HCT116 (cell line): ENCODE results near the gene OPN4. TPM values are rescaled to one million over a fixed set of nuclear protein-coding genes. Genes with fewer than 3 reads are reported as not detected.

ENCODE experiments used
- ATAC-seq: fragments of 200-7000 bp; cut with Tn5 transposase; 2 replicates; pipeline ENCODE4 v1.9.1; 2020; ENCODE audit warnings: mild to moderate bottlenecking, moderate library complexity
- BruUV-seq: library from RNA; stranded (reverse); fragments of 400-500 nt; replicated peaks from 2 replicates; lab custom pipeline; 2021; lab: Mats Ljungman, UMichigan
- CTCF ChIA-PET: fragments of 300-600 bp; sonication (Branson Sonifier 250); formaldehyde crosslinking; loops from one replicate; lab custom pipeline; 2021; ENCODE audit warnings: antibody characterized with exemption; lab: Charles Lee
- POLR2A ChIA-PET: fragments of 300-600, 350-600 bp; sonication (Branson Sonifier 250); formaldehyde crosslinking; loops from one replicate; lab custom pipeline; 2021; ENCODE audit warnings: antibody characterized with exemption; lab: Charles Lee
- RAD21 ChIA-PET, 2 experiments: fragments of 300-600 bp; sonication (Branson Sonifier 250); formaldehyde crosslinking; loops; one replicate each; lab custom pipeline; 2023; ENCODE audit warnings: low total read pairs in 2 of 2; ENCODE audit not compliant: uncharacterized antibody in 2 of 2, unreplicated experiment in 2 of 2, low non-redundant PET in 1 of 2; lab: Charles Lee
- DNase-seq: peaks from one replicate; pipeline ENCODE4 v3.0.0-alpha.2; 2010; ENCODE audit warnings: low read depth, low spot score
- H2AFZ ChIP-seq: fragments of 200-600 bp; shearing (Covaris generic), sonication (generic); 2 replicates; pipeline ENCODE4 v1.6.1; 2017; ENCODE audit warnings: low read depth, mixed run types, mixed read lengths, antibody characterized with exemption, low read length; ENCODE audit not compliant: poor library complexity, severe bottlenecking
- H3K27ac ChIP-seq: 2 replicates; pipeline ENCODE4 v1.5.1; 2012; ENCODE audit warnings: low read depth, low read length
- H3K27me3 ChIP-seq: fragments of 200-600 bp; sonication (generic); 2 replicates; pipeline ENCODE4 v1.6.1; 2016; ENCODE audit warnings: mixed run types, low read length, mixed read lengths; ENCODE audit not compliant: insufficient read depth
- H3K36me3 ChIP-seq, 2 experiments: fragments of 200-500 bp in 1 of 2; fragments of 200-600 bp in 1 of 2; sonication (Bioruptor generic) in 1 of 2; sonication (generic) in 1 of 2; 2 replicates each; pipeline versions ENCODE4 v1.5.1 to v1.6.1; 2014 to 2016; ENCODE audit warnings: low read length in 2 of 2, inconsistent platforms in 1 of 2, mixed read lengths in 1 of 2, mixed run types in 1 of 2; ENCODE audit not compliant: insufficient read depth in 2 of 2, control insufficient read depth in 1 of 2
- H3K4me1 ChIP-seq, 2 experiments: fragments of 200-600 bp in 1 of 2; sonication (generic) in 1 of 2; 2 replicates each; pipeline versions ENCODE4 v1.5.1 to v1.6.1; 2012 to 2017; ENCODE audit warnings: low read length in 2 of 2, inconsistent platforms in 1 of 2, mild to moderate bottlenecking in 1 of 2, mixed read lengths in 1 of 2, mixed run types in 1 of 2, moderate library complexity in 1 of 2; ENCODE audit not compliant: insufficient read depth in 2 of 2, control insufficient read depth in 1 of 2
- H3K4me2 ChIP-seq: fragments of 200-600 bp; sonication (generic); 2 replicates; pipeline ENCODE4 v1.6.1; 2017; ENCODE audit warnings: mixed run types, low read length, mixed read lengths
- H3K4me3 ChIP-seq, 2 experiments: fragments of 200-600 bp in 1 of 2; sonication (generic) in 1 of 2; replicated peaks in 1 of 2; 2 replicates each; pipeline ENCODE4 v1.5.1; 2011 to 2016; ENCODE audit warnings: low read length in 2 of 2, control low read depth in 1 of 2, low read depth in 1 of 2, mild to moderate bottlenecking in 1 of 2, mixed read lengths in 1 of 2, mixed run types in 1 of 2
- H3K79me2 ChIP-seq: fragments of 200-600 bp; sonication (generic); 2 replicates; pipeline ENCODE4 v1.6.1; 2017; ENCODE audit warnings: mild to moderate bottlenecking, mixed run types, low read length, moderate library complexity, mixed read lengths; ENCODE audit not compliant: insufficient read depth
- H3K9ac ChIP-seq: fragments of 200-600 bp; sonication (generic); 2 replicates; pipeline ENCODE4 v1.6.1; 2016; ENCODE audit warnings: low read length, mixed read lengths
- H3K9me2 ChIP-seq: fragments of 200-600 bp; sonication (generic), shearing (Covaris generic); 2 replicates; pipeline ENCODE4 v1.6.1; 2017; ENCODE audit warnings: mixed run types, mild to moderate bottlenecking, moderate library complexity; ENCODE audit not compliant: insufficient read depth
- H3K9me3 ChIP-seq, 2 experiments: fragments of 200-500 bp in 1 of 2; fragments of 200-600 bp in 1 of 2; sonication (Bioruptor generic) in 1 of 2; sonication (generic) in 1 of 2; 2 replicates each; pipeline ENCODE4 v1.6.1; 2014 to 2017; ENCODE audit warnings: low read length in 2 of 2, mixed read lengths in 2 of 2, inconsistent platforms in 1 of 2, low read depth in 1 of 2, mild to moderate bottlenecking in 1 of 2, mixed run types in 1 of 2, moderate library complexity in 1 of 2; ENCODE audit not compliant: control insufficient read depth in 1 of 2, insufficient read depth in 1 of 2
- H4K20me1 ChIP-seq: fragments of 200-600 bp; sonication (generic), shearing (Covaris generic); 2 replicates; pipeline ENCODE4 v1.6.1; 2017; ENCODE audit warnings: mixed run types, mild to moderate bottlenecking, moderate library complexity; ENCODE audit not compliant: insufficient read depth
- EGR1 ChIP-seq: IDR thresholded peaks from 2 replicates; pipeline ENCODE4 v1.6.1; 2012; ENCODE audit warnings: low read depth
- EZH2phosphoT487 ChIP-seq: fragments of 200-600 bp; IDR thresholded peaks from 2 replicates; pipeline ENCODE4 v1.6.1; 2018; ENCODE audit warnings: antibody characterized with exemption, borderline replicate concordance
- FOSL1 ChIP-seq: IDR thresholded peaks from 2 replicates; pipeline ENCODE4 v1.6.1; 2012; ENCODE audit warnings: low read depth
- JUND ChIP-seq: IDR thresholded peaks from 2 replicates; pipeline ENCODE4 v1.6.1; 2012
- SRF ChIP-seq: IDR thresholded peaks from 2 replicates; pipeline ENCODE4 v1.6.1; 2012; ENCODE audit warnings: low read depth
- YY1 ChIP-seq: IDR thresholded peaks from 2 replicates; pipeline ENCODE4 v1.6.1; 2011; ENCODE audit warnings: low read length, low read depth, moderate library complexity, mild to moderate bottlenecking; ENCODE audit not compliant: insufficient replicate concordance; ENCODE audit errors: extremely low read depth
- ZFX ChIP-seq: fragments of 450-650 bp; IDR thresholded peaks from 2 replicates; pipeline ENCODE4 v1.6.1; 2017
- ZNF274 ChIP-seq: fragments of 200-500 bp; sonication (Bioruptor generic); IDR thresholded peaks from 2 replicates; pipeline ENCODE4 v1.6.1; 2014; ENCODE audit warnings: mild to moderate bottlenecking, low read depth, low read length, inconsistent platforms
- intact Hi-C: fragments of 100-400 bp; cut with micrococcal nuclease; formaldehyde crosslinking; loops from 2 replicates; pipeline ENCODE4 v1.10.0; 2022
- total RNA-seq: library from RNA; stranded (reverse); gene quantifications from one replicate; pipeline ENCODE4 v1.2.1, GENCODE V29; 2021; ENCODE audit not compliant: unreplicated experiment
- TF ChIP-seq, protein P1 (sequence below): IDR thresholded peaks from 2 replicates; pipeline ENCODE4 v1.6.1; 2011; ENCODE audit warnings: mild to moderate bottlenecking, low read length, moderate library complexity; ENCODE audit not compliant: insufficient replicate concordance; ENCODE audit errors: extremely low read depth
- TF ChIP-seq, protein P2 (sequence below): IDR thresholded peaks from 2 replicates; pipeline ENCODE4 v1.6.1; 2012

OPN4 gene
- total RNA-seq, 1 experiment from 2014 or later = not detected

DNA sequence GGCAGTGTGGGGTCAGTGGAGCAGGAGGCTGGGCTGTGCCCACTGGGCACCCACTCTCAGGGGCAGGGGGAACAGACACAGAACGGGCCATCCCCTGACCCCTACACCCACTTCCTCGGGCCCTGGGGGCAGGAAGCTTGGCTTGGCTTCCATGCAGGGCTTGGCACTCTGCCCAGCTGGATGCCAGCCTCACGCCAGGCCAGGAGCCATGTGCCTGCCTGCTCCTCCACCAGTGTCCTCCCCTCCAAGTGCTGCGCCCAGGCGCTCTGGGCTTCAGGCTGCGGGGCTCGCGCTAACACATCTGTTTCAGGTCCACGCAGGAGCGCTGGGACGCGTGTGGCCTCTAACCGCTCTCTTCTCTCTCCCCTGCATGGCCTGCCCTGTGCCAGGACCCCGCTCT, 26.7 kb downstream of the OPN4 start:
- Histone ChIP-seq H3K9me3 (no peaks in the 10 kb centered on the region), H2AFZ (no peak overlapping the region), H3K9ac (no peak overlapping the region), H3K4me2 (no peak overlapping the region), H3K27ac (no peak overlapping the region), H3K9me2 (no peaks in the 10 kb centered on the region), H4K20me1 (no peaks in the 10 kb centered on the region), H3K36me3 (no peaks in the 10 kb centered on the region), H3K4me3 (no peak overlapping the region), H3K27me3 (no peaks in the 10 kb centered on the region), H3K4me1 (no peaks in the 10 kb centered on the region), H3K79me2 (no peaks in the 10 kb centered on the region)
- no peak for TF ChIP-seq EZH2phosphoT487
- TF ChIP-seq YY1 = no peak
- TF ChIP-seq JUND = no peak
- no peak for TF ChIP-seq ZNF274
- ATAC-seq (no peak), DNase-seq (no peak)
- POLR2A ChIA-PET = no interaction called here
- RAD21 ChIA-PET = no interaction called here
- intact Hi-C loops = loop anchor here (5.0 kb wide), 2 partner anchors 159 to 284 kb away; partner anchors contain the start of gene WAPL
- BruUV-seq = no TSS peak
- CTCF ChIA-PET = no interaction called here

DNA sequence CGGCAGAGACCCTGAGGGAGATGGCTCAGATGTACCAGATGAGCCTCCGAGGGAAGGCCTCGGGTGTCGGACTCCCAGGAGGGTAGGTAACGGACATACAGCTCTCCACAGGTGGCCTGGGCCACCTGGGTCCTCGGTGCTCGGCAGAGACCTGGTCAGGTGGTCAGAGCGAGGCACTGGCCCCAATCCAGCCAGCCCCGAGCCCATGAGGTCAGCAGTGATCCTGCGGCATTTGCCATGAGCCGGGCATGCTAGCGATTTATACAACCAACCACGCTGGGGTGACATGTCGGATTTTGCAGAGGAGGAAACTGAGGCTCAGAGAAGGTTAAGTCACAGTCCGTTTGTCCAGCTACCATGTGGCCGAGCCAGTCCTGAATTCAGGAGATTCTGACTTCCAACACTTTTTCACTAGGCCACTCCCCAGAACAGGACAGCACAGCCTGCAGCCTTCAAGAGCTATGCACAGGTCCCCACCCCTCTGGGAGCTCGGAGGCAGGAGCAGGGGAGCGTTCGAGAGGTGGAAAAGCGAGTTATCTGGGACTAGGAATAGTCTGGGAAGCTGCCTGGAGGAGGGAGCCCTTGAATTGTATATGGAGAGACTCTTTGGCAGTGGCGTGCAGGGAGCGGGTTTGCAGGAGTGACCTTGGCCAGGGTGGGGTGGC, 27.5 kb downstream of the OPN4 start:
- no peaks in the 10 kb centered on the region for H3K4me1 ChIP-seq
- no peaks in the 10 kb centered on the region for H3K9me3 ChIP-seq
- no peaks in the 10 kb centered on the region for H3K79me2 ChIP-seq
- H2AFZ ChIP-seq = no peak overlapping the region
- no TSS peak for BruUV-seq
- intact Hi-C loops = loop anchor here (5.0 kb wide), 2 partner anchors 160 to 285 kb away; partner anchors contain the start of gene WAPL
- H3K9me2 ChIP-seq = no peaks in the 10 kb centered on the region
- TF ChIP-seq, protein P1, sequence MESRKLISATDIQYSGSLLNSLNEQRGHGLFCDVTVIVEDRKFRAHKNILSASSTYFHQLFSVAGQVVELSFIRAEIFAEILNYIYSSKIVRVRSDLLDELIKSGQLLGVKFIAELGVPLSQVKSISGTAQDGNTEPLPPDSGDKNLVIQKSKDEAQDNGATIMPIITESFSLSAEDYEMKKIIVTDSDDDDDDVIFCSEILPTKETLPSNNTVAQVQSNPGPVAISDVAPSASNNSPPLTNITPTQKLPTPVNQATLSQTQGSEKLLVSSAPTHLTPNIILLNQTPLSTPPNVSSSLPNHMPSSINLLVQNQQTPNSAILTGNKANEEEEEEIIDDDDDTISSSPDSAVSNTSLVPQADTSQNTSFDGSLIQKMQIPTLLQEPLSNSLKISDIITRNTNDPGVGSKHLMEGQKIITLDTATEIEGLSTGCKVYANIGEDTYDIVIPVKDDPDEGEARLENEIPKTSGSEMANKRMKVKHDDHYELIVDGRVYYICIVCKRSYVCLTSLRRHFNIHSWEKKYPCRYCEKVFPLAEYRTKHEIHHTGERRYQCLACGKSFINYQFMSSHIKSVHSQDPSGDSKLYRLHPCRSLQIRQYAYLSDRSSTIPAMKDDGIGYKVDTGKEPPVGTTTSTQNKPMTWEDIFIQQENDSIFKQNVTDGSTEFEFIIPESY = no peak
- no peak for TF ChIP-seq ZFX
- no peak for TF ChIP-seq YY1
- TF ChIP-seq EGR1 = no peak
- TF ChIP-seq, protein P2, sequence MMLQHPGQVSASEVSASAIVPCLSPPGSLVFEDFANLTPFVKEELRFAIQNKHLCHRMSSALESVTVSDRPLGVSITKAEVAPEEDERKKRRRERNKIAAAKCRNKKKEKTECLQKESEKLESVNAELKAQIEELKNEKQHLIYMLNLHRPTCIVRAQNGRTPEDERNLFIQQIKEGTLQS = no peak
- no peak for TF ChIP-seq SRF
- no peak for TF ChIP-seq FOSL1
- CTCF ChIA-PET = interaction anchor here (1.3 kb wide), 2 partner anchors 89 to 96 kb away, joined by 3 read pairs; no protein-coding TSS in a partner anchor
- H3K9ac ChIP-seq = no peak overlapping the region
- RAD21 ChIA-PET = no interaction called here
- H3K4me3 ChIP-seq = no peak overlapping the region
- H4K20me1 ChIP-seq = no peaks in the 10 kb centered on the region
- no peak for DNase-seq
- no peak overlapping the region for H3K27ac ChIP-seq
- no peaks in the 10 kb centered on the region for H3K36me3 ChIP-seq
- ATAC-seq = no peak
- POLR2A ChIA-PET = no interaction called here
- H3K4me2 ChIP-seq = no peak overlapping the region
- H3K27me3 ChIP-seq = no peaks in the 10 kb centered on the region
